ENCODE measurements around the gene ZFYVE28. TPM values are rescaled to one million over a fixed set of nuclear protein-coding genes. Genes with fewer than 3 reads are reported as not detected.

ZFYVE28 gene
- total and polyA plus RNA-seq, 2 of the 8 experiments (the other 6 are each of a cell fraction or from before 2014, with no cell fraction given): 1.7 to 4.9 TPM

DNA sequence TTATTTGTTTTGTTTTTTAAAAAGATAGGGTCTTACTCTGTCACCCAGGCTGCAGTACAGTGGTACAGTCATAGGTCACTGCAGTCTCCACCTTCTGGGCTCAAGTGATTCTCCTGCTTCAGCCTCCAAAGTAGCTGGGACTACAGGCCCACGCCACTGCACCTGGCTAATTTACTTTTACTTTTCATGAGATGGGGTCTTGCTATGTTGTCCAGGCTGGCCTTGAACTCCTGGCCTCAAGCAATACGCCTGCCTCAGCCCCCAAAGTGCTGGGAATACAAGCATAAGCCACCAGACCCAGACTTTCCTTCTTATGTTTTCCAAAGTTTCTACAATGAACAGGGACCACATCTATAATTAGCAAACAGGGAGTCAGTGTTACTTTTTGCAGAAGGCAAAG, 118.7 kb downstream of the ZFYVE28 start:
- H3K36me3 ChIP-seq (ENCODE audit: control insufficient read depth in 2 of 4, insufficient read depth in 4 of 4, low read length in 3 of 4): no peaks in the 10 kb centered on the region
- H2BK5ac ChIP-seq (ENCODE audit: low read depth, low read length): no peak overlapping the region
- no peaks in the 10 kb centered on the region for H3K23me2 ChIP-seq (ENCODE audit: low read depth, low read length)
- H3K14ac ChIP-seq (ENCODE audit: insufficient read length): no peak overlapping the region
- no peak overlapping the region for H4K91ac ChIP-seq (replicated peaks; ENCODE audit: insufficient read length, low read length)
- no peaks in the 10 kb centered on the region for H3K9me3 ChIP-seq (ENCODE audit: insufficient read depth in 2 of 2, low read depth in 1 of 2, low read length in 1 of 2)
- DNase-seq (ENCODE audit: low read depth in 1 of 2, low spot score in 2 of 2) (no peak), FAIRE-seq (no peak)
- 91% methylated on average over 2 of the region's 2 CpGs; no CpG with 5 or more reads in 1 of the 2 experiments for WGBS, 2 experiments (ENCODE audit: extremely low coverage in 1 of 2, insufficient coverage in 1 of 2, insufficient read length in 1 of 2, insufficient replicate concordance in 2 of 2, low coverage in 1 of 2, low lambda C conversion rate in 2 of 2, missing lambda C conversion rate in 1 of 2)
- no peak overlapping the region for H2AK5ac ChIP-seq (ENCODE audit: low read depth, low read length)
- H3K79me2 ChIP-seq (ENCODE audit: control insufficient read depth in 1 of 2, insufficient read depth in 2 of 2, low read length in 2 of 2): no peaks in the 10 kb centered on the region
- H3K4me3 ChIP-seq (ENCODE audit: extremely low read depth in 1 of 4, insufficient read depth in 2 of 4, low read depth in 3 of 4, low read length in 4 of 4): no peak overlapping the region
- H3K27me3 ChIP-seq (replicated peaks in 1 of 4; ENCODE audit: control insufficient read depth in 3 of 4, extremely low read depth in 1 of 4, insufficient read depth in 3 of 4, low read length in 3 of 4): no peaks in the 10 kb centered on the region
- POLR2A ChIA-PET (ENCODE audit: partially characterized antibody): interaction anchor here (0.6 to 1.2 kb wide), 2 partner anchors 14 to 49 kb away, joined by 4 read pairs; no protein-coding TSS in a partner anchor
- no peak overlapping the region for H3K4me2 ChIP-seq (ENCODE audit: insufficient read depth in 1 of 2, low read depth in 2 of 2, low read length in 2 of 2)
- no peak for TF ChIP-seq BACH1 (IDR thresholded peaks at IDR 0.05; ENCODE audit: low read length)
- TF ChIP-seq ZNF274 (IDR thresholded peaks at IDR 0.05; ENCODE audit: borderline replicate concordance, extremely low read depth, low read length): no peak
- TF ChIP-seq, protein P1, sequence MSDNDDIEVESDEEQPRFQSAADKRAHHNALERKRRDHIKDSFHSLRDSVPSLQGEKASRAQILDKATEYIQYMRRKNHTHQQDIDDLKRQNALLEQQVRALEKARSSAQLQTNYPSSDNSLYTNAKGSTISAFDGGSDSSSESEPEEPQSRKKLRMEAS (IDR thresholded peaks at IDR 0.05): no peak
- TF ChIP-seq MAFK (IDR thresholded peaks at IDR 0.05; ENCODE audit: low read depth, low read length): no peak
- H3K27ac ChIP-seq (ENCODE audit: low read depth, low read length): no peak overlapping the region
- H3K23ac ChIP-seq (ENCODE audit: insufficient read length): no peak overlapping the region
- no peak overlapping the region for H4K5ac ChIP-seq (ENCODE audit: insufficient read length, low read depth, low read length)
- no peak overlapping the region for H4K8ac ChIP-seq (ENCODE audit: extremely low read depth, insufficient read depth, low read length)
- H2BK12ac ChIP-seq (ENCODE audit: low read depth, low read length): no peak overlapping the region
- no peak overlapping the region for H3K18ac ChIP-seq (ENCODE audit: extremely low read depth, low read length)
- H3K4ac ChIP-seq (replicated peaks; ENCODE audit: insufficient read length, low read depth, low read length): no peak overlapping the region
- CTCF ChIA-PET (ENCODE audit: partially characterized antibody): interaction anchor here (0.9 kb wide), 1 partner anchor 26 kb away, joined by 4 read pairs; no protein-coding TSS in a partner anchor
- no peak overlapping the region for H3K56ac ChIP-seq (replicated peaks; ENCODE audit: insufficient read length, low read depth, low read length)
- no peaks in the 10 kb centered on the region; a peak in 1 of 7 replicates for H3K4me1 ChIP-seq (replicated peaks in 1 of 4; ENCODE audit: control insufficient read depth in 3 of 4, insufficient read depth in 4 of 4, low read length in 3 of 4)
- no peak overlapping the region for H3K9ac ChIP-seq (replicated peaks in 1 of 4; ENCODE audit: extremely low read depth in 1 of 4, low read depth in 3 of 4, low read length in 3 of 4)
- no peak overlapping the region for H2BK120ac ChIP-seq (replicated peaks; ENCODE audit: low read depth, low read length)
- H2AFZ ChIP-seq (ENCODE audit: low read length): no peak overlapping the region
- no peaks in the 10 kb centered on the region; the same call in 1 of the 2 replicates for H3K79me1 ChIP-seq (ENCODE audit: low read depth, low read length)
- no peaks in the 10 kb centered on the region for H4K20me1 ChIP-seq (replicated peaks in 1 of 2; ENCODE audit: control insufficient read depth in 1 of 2, insufficient read depth in 2 of 2, low read length in 2 of 2)
- no peak overlapping the region for H2BK15ac ChIP-seq (ENCODE audit: low read length)
- H2BK20ac ChIP-seq (ENCODE audit: low read length): no peak overlapping the region

Data from H1 (cell line).